ENCODE data around the gene TNF. TPM values are rescaled to one million over a fixed set of nuclear protein-coding genes. Genes with fewer than 3 reads are reported as not detected.

TNF gene
- total RNA-seq, 2 experiments from 2014 or later = 89.2 to 92.5 TPM

GRCh38 chr6:31567531-31568370 is 7.6 kb upstream of the TNF start:
- Mint-ChIP-seq H3K4me1 (ENCODE audit: low read depth) (peaks cover 72% of the 10 kb centered on the region), H3K9me3 (no peaks in the 10 kb centered on the region), H3K27ac (peak overlapping the region; percentile 91), H3K4me3 (peak overlapping the region; percentile 54), H3K27me3 (no peaks in the 10 kb centered on the region), H3K36me3 (ENCODE audit: low read depth) (peaks cover 28% of the 10 kb centered on the region)
- DNase-seq (peak; percentile 80), ATAC-seq (peak; percentile 22)
- POLR2A ChIA-PET = interaction anchor here (0.9 to 35.7 kb wide), 7 partner anchors 3 to 260 kb away, joined by 3 to 1181 read pairs (median 14); partner anchors contain the start of genes DDX39B, HSPA1B, LST1 and LTA
- intact Hi-C loops (cut with micrococcal nuclease) = loop anchor here (1.0 to 10.0 kb wide), 2 partner anchors 8 to 257 kb away; partner anchors contain the start of gene HSPA1B
- no peak for TF ChIP-seq CTCF (IDR thresholded peaks at IDR 0.05)
- CTCF ChIA-PET = interaction anchor here (1.0 to 56.2 kb wide), 6 partner anchors 9 to 25 kb away, joined by 3 to 2542 read pairs (median 15); partner anchors contain the start of genes ATP6V1G2, LST1, LTB and NCR3

- no peak for TF ChIP-seq CTCF (IDR thresholded peaks at IDR 0.05)
- ATAC-seq (peak; percentile 53), DNase-seq (peak; percentile 88)
- CTCF ChIA-PET = interaction anchor here (1.0 to 56.2 kb wide), 5 partner anchors 10 to 26 kb away, joined by 3 to 2542 read pairs (median 25); partner anchors contain the start of genes LST1, LTB, NCR3 and NFKBIL1
- H3K4me3 Mint-ChIP-seq = peak overlapping the region; percentile 54
- no peaks in the 10 kb centered on the region for H3K9me3 Mint-ChIP-seq
- no peaks in the 10 kb centered on the region for H3K27me3 Mint-ChIP-seq
- intact Hi-C loops (cut with micrococcal nuclease) = loop anchor here (1.0 to 10.0 kb wide), 2 partner anchors 9 to 256 kb away; partner anchors contain the start of gene HSPA1B
- peak overlapping the region; percentile 91 for H3K27ac Mint-ChIP-seq
- H3K4me1 Mint-ChIP-seq (ENCODE audit: low read depth) = peaks cover 70% of the 10 kb centered on the region
- POLR2A ChIA-PET = interaction anchor here (0.7 to 35.7 kb wide), 9 partner anchors 2 to 259 kb away, joined by 3 to 1181 read pairs (median 4); partner anchors contain the start of genes DDX39B, HSPA1B, LST1 and LTA
- peaks cover 30% of the 10 kb centered on the region for H3K36me3 Mint-ChIP-seq (ENCODE audit: low read depth)
Observed at GRCh38 chr6:31568537-31568961, 6.8 kb upstream of the TNF start.

- DNase-seq (no peak), ATAC-seq (no peak)
- intact Hi-C loops (cut with micrococcal nuclease) = loop anchor here (10.0 kb wide), 1 partner anchor 255 kb away; the partner anchor contains the start of gene HSPA1B
- Mint-ChIP-seq H3K9me3 (no peaks in the 10 kb centered on the region), H3K36me3 (ENCODE audit: low read depth) (peaks cover 32% of the 10 kb centered on the region), H3K27me3 (no peaks in the 10 kb centered on the region), H3K27ac (peak overlapping the region; percentile 91), H3K4me1 (ENCODE audit: low read depth) (peaks cover 74% of the 10 kb centered on the region), H3K4me3 (peak overlapping the region; percentile 16)
- CTCF ChIA-PET = interaction anchor here (1.4 to 56.2 kb wide), 5 partner anchors 7 to 22 kb away, joined by 5 to 2542 read pairs (median 25); partner anchors contain the start of genes LST1, LTB, NCR3 and TNF
- TF ChIP-seq CTCF (IDR thresholded peaks at IDR 0.05) = no peak
- POLR2A ChIA-PET = interaction anchor here (0.6 to 35.7 kb wide), 5 partner anchors 0 to 95 kb away, joined by 3 to 1181 read pairs (median 17); partner anchors contain the start of genes GPANK1, LST1, LTA and LTB
Observed at GRCh38 chr6:31569861-31570536, 5.4 kb upstream of the TNF start.

- Mint-ChIP-seq H3K27me3 (no peaks in the 10 kb centered on the region), H3K36me3 (ENCODE audit: low read depth) (peaks cover 48% of the 10 kb centered on the region)
- intact Hi-C loops (cut with micrococcal nuclease) = no loop called here
Observed at GRCh38 chr6:31572041-31572911, 3.1 kb upstream of the TNF start, which contains the start of gene LTA. Gene LTA (plus strand): TSS chr6:31572289. CDS start chr6:31572743, 454 bp downstream.

More at GRCh38 chr6:31572041-31572911, 3.1 kb upstream of the TNF start, which contains the start of gene LTA:
- DNase-seq (peak; percentile 92), ATAC-seq (peak; percentile 58)
- TF ChIP-seq CTCF (IDR thresholded peaks at IDR 0.05) = no peak
- peak within 1 kb of the TSS; percentile 97 for H3K27ac Mint-ChIP-seq
- H3K9me3 Mint-ChIP-seq = no peaks in the 10 kb centered on the region
- peaks cover 66% of the 10 kb centered on the region for H3K4me1 Mint-ChIP-seq (ENCODE audit: low read depth)
- ChIA-PET CTCF (interaction anchor here (1.0 to 56.2 kb wide), 7 partner anchors 9 to 80 kb away, joined by 3 to 2542 read pairs (median 7); partner anchors contain the start of genes ATP6V1G2, DDX39B, LST1 and LTA), POLR2A (interaction anchor here (0.9 to 35.7 kb wide), 5 partner anchors 2 to 166 kb away, joined by 3 to 1181 read pairs (median 97); partner anchors contain the start of genes DDX39B, LST1, LTA and LTB)
- H3K4me3 Mint-ChIP-seq = peak within 1 kb of the TSS; percentile 96

Measured in activated CD8-positive, alpha-beta T cell treated with anti-CD3 and anti-CD28 coated beads for 36 hours (primary cell).